ENCODE results near the gene FGF3.

The FGF3 gene

DNA sequence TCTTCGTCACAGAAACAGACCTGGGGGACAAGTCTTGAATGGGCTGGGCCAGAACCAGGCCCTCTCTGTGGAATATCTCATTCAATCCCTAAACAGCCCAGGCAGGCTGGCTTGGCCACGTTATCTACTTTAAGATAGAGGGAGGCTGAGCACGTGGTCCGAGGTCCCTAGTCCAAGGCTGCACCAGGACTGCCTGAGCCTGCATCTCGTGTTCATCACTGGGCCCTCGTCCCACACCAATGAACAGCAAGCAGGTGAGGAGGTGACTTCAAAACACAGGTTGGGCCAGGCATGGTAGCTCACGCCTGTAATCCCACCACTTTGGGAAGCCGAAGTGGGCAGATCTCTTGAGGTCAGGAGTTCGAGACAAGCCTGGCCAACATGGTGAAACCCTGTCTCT, 20.3 kb upstream of the FGF3 start:
- H3K4me1 Mint-ChIP-seq (ENCODE audit: low read depth), result no peaks in the 10 kb centered on the region
- peaks cover 6% of the 10 kb centered on the region for H3K9me3 Mint-ChIP-seq
- H3K36me3 Mint-ChIP-seq (ENCODE audit: low read depth), result no peaks in the 10 kb centered on the region
- peaks cover 16% of the 10 kb centered on the region for H3K27me3 Mint-ChIP-seq (ENCODE audit: low read depth)
- H3K27ac Mint-ChIP-seq, result no peak overlapping the region
- no peak for DNase-seq (ENCODE audit: low spot score)
- H3K4me3 Mint-ChIP-seq, result no peak overlapping the region

DNA sequence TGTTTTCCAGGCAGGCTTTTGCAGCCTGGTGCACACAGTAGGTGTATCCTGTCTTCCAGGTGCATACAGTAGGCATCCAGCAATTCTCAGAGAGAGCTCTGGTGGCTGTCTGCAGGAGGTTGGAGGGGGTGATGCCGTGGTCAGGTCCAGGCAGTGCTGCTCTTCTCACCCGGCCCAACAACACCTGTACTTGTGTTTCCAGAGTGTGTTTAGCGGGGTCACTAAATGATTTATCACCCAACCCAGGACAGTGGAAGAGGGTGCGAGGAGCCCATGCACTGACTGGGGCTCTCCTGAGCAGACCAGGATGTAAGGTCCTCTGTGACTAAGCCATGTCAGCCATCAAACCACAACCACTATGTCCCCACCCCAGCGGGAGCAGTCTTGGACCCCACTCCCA, 18.6 kb upstream of the FGF3 start:
- no peaks in the 10 kb centered on the region for H3K4me1 Mint-ChIP-seq (ENCODE audit: low read depth)
- no peak overlapping the region for H3K4me3 Mint-ChIP-seq
- H3K9me3 Mint-ChIP-seq, result peaks cover 6% of the 10 kb centered on the region
- no peaks in the 10 kb centered on the region for H3K36me3 Mint-ChIP-seq (ENCODE audit: low read depth)
- no peak overlapping the region for H3K27ac Mint-ChIP-seq
- H3K27me3 Mint-ChIP-seq (ENCODE audit: low read depth), result peaks cover 26% of the 10 kb centered on the region
- no peak for DNase-seq (ENCODE audit: low spot score)

GRCh38 chr11:69836401-69836800, 17.2 kb upstream of the FGF3 start:
- no peak for DNase-seq (ENCODE audit: low spot score)
- Mint-ChIP-seq H3K27me3 (ENCODE audit: low read depth) (peaks cover 29% of the 10 kb centered on the region), H3K4me3 (no peak overlapping the region), H3K4me1 (ENCODE audit: low read depth) (no peaks in the 10 kb centered on the region), H3K27ac (no peak overlapping the region), H3K36me3 (ENCODE audit: low read depth) (no peaks in the 10 kb centered on the region), H3K9me3 (peaks cover 4% of the 10 kb centered on the region)

GRCh38 chr11:69834811-69835800, 15.9 kb upstream of the FGF3 start:
- no peaks in the 10 kb centered on the region for H3K9me3 Mint-ChIP-seq
- peaks cover 31% of the 10 kb centered on the region for H3K27me3 Mint-ChIP-seq (ENCODE audit: low read depth)
- H3K27ac Mint-ChIP-seq, result no peak overlapping the region
- no peak for DNase-seq (ENCODE audit: low spot score)
- no peak overlapping the region for H3K4me3 Mint-ChIP-seq
- no peaks in the 10 kb centered on the region for H3K36me3 Mint-ChIP-seq (ENCODE audit: low read depth)
- H3K4me1 Mint-ChIP-seq (ENCODE audit: low read depth), result no peaks in the 10 kb centered on the region

GRCh38 chr11:69834251-69834650, 15.0 kb upstream of the FGF3 start:
- H3K9me3 Mint-ChIP-seq, result no peaks in the 10 kb centered on the region
- no peaks in the 10 kb centered on the region for H3K4me1 Mint-ChIP-seq (ENCODE audit: low read depth)
- no peak overlapping the region for H3K4me3 Mint-ChIP-seq
- no peak overlapping the region for H3K27ac Mint-ChIP-seq
- no peaks in the 10 kb centered on the region for H3K36me3 Mint-ChIP-seq (ENCODE audit: low read depth)
- no peak for DNase-seq (ENCODE audit: low spot score)
- peaks cover 31% of the 10 kb centered on the region for H3K27me3 Mint-ChIP-seq (ENCODE audit: low read depth)

DNA sequence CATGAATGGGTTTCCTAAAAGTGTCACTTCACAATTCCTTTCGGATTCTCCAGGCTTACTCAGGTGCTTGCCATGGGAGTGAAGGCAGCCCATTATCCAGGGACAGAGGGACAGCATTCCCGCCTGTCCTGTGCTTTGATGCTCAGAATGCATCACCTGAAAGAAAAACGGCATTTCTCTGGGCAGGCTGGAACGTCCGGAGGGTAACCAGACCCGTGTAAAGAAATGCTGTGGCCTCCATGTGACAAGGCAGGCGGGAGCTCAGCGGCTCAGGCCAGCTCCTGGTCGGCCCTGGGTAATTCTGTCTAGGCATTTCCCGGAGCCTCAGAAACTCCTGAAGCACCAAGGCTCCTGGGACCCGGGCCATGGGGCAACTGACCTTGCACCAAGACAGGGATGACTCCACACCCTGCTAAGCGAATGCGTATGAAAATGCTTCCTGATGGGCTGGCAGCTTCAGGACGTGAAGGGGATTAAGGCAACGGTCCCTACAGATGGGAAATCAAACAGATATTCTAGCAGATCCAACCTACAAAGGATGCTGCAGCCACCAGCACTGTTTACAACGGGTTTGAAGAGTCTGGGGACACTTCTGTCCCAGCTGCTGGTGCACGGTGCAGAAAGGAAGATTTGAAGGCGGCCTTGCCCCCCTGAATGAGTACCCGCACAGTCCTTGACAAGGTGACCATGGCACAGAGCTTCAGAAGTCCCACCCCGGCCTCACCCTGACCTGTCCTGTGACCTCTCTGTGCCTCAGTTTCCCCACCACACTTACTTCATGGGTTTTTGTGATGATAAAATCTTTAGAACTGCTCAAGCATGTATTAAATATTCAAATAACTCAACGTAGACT, 13.6 kb upstream of the FGF3 start:
- Mint-ChIP-seq H3K4me1 (ENCODE audit: low read depth) (no peaks in the 10 kb centered on the region), H3K9me3 (no peaks in the 10 kb centered on the region), H3K27ac (no peak overlapping the region), H3K4me3 (no peak overlapping the region), H3K27me3 (ENCODE audit: low read depth) (peaks cover 31% of the 10 kb centered on the region), H3K36me3 (ENCODE audit: low read depth) (no peaks in the 10 kb centered on the region)
- DNase-seq (ENCODE audit: low spot score), result no peak

- Mint-ChIP-seq H3K4me1 (ENCODE audit: low read depth) (no peaks in the 10 kb centered on the region), H3K27ac (no peak overlapping the region), H3K4me3 (no peak overlapping the region), H3K36me3 (ENCODE audit: low read depth) (no peaks in the 10 kb centered on the region), H3K27me3 (ENCODE audit: low read depth) (peaks cover 31% of the 10 kb centered on the region), H3K9me3 (no peaks in the 10 kb centered on the region)
- no peak for DNase-seq (ENCODE audit: low spot score)
These were observed 12.8 kb upstream of the FGF3 start for GRCh38 chr11:69831985-69832384.

- Mint-ChIP-seq H3K9me3 (no peaks in the 10 kb centered on the region), H3K4me3 (no peak overlapping the region)
These were observed 10.9 kb upstream of the FGF3 start for GRCh38 chr11:69830086-69830485.

GRCh38 chr11:69828971-69829344, 9.7 kb upstream of the FGF3 start:
- peaks cover 15% of the 10 kb centered on the region for H3K27me3 Mint-ChIP-seq (ENCODE audit: low read depth)

More at GRCh38 chr11:69830086-69830485, 10.9 kb upstream of the FGF3 start:
- Mint-ChIP-seq H3K36me3 (ENCODE audit: low read depth) (no peaks in the 10 kb centered on the region), H3K27me3 (ENCODE audit: low read depth) (peaks cover 21% of the 10 kb centered on the region), H3K27ac (no peak overlapping the region), H3K4me1 (ENCODE audit: low read depth) (no peaks in the 10 kb centered on the region)
- no peak for DNase-seq (ENCODE audit: low spot score)

DNA sequence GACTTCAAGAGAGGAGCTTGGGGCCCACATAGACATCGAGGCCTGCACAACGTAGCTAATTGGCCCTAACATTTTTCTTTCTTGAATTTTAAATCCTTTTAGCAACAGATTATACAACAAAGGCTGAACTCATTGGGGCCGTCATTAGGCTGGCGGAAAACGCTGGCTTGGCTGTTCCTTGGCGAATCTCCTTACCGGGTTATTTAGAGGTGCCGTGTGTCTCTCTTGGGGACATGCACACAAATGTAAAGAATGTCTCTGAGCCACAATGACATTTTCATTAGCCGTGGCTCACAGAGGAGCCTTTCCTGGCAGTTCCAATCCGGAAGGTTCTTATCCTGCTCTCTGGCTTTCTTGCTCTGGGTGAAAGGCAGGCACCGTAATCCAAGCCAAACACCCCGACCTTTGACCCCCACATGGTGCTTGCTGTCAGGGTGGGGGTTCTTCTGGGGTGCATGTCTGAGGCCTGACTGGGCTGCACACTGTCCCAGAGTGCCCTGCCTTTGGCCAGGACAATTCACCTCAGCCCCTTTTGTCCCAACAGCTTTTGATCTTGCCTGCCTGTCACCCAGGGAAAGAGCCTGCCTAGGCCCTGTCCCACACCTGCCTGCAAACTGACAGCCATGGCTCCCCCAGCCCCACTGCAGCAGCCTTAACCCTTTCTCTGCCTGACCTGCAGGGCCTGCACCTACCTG, 9.2 kb upstream of the FGF3 start:
- Mint-ChIP-seq H3K27ac (no peak overlapping the region), H3K4me1 (ENCODE audit: low read depth) (no peaks in the 10 kb centered on the region), H3K9me3 (no peaks in the 10 kb centered on the region), H3K4me3 (no peak overlapping the region), H3K27me3 (ENCODE audit: low read depth) (peaks cover 11% of the 10 kb centered on the region), H3K36me3 (ENCODE audit: low read depth) (no peaks in the 10 kb centered on the region)
- DNase-seq (ENCODE audit: low spot score), result no peak

More at GRCh38 chr11:69828971-69829344, 9.7 kb upstream of the FGF3 start:
- H3K27ac Mint-ChIP-seq, result no peak overlapping the region
- H3K4me1 Mint-ChIP-seq (ENCODE audit: low read depth), result no peaks in the 10 kb centered on the region
- H3K9me3 Mint-ChIP-seq, result no peaks in the 10 kb centered on the region
- H3K36me3 Mint-ChIP-seq (ENCODE audit: low read depth), result no peaks in the 10 kb centered on the region
- H3K4me3 Mint-ChIP-seq, result no peak overlapping the region
- DNase-seq (ENCODE audit: low spot score), result no peak

- Mint-ChIP-seq H3K36me3 (ENCODE audit: low read depth) (no peaks in the 10 kb centered on the region), H3K27me3 (ENCODE audit: low read depth) (peaks cover 5% of the 10 kb centered on the region), H3K4me3 (no peak overlapping the region), H3K9me3 (no peaks in the 10 kb centered on the region), H3K4me1 (ENCODE audit: low read depth) (no peaks in the 10 kb centered on the region), H3K27ac (no peak overlapping the region)
- no peak for DNase-seq (ENCODE audit: low spot score)
These were observed 7.6 kb upstream of the FGF3 start for GRCh38 chr11:69826773-69827172.

GRCh38 chr11:69825941-69826340, 6.7 kb upstream of the FGF3 start:
- Mint-ChIP-seq H3K4me3 (no peak overlapping the region), H3K4me1 (ENCODE audit: low read depth) (no peaks in the 10 kb centered on the region), H3K27ac (no peak overlapping the region), H3K36me3 (ENCODE audit: low read depth) (no peaks in the 10 kb centered on the region), H3K27me3 (ENCODE audit: low read depth) (peaks cover 6% of the 10 kb centered on the region), H3K9me3 (no peaks in the 10 kb centered on the region)
- DNase-seq (ENCODE audit: low spot score), result no peak

- peaks cover 10% of the 10 kb centered on the region for H3K27me3 Mint-ChIP-seq (ENCODE audit: low read depth)
These were observed 6.0 kb upstream of the FGF3 start for GRCh38 chr11:69825037-69825834.

More at GRCh38 chr11:69825037-69825834, 6.0 kb upstream of the FGF3 start:
- Mint-ChIP-seq H3K27ac (no peak overlapping the region), H3K9me3 (no peaks in the 10 kb centered on the region), H3K36me3 (ENCODE audit: low read depth) (no peaks in the 10 kb centered on the region), H3K4me1 (ENCODE audit: low read depth) (no peaks in the 10 kb centered on the region), H3K4me3 (no peak overlapping the region)
- DNase-seq (ENCODE audit: low spot score), result no peak

Data from T-helper 2 cell treated with Interferon-gamma antibody and Interleukin-4, amounts not matched to agents 5 μg/mL and 100 μg/mL, for 36 hours (primary cell).